ENCODE results near the gene FGF22.

The FGF22 gene

GRCh38 chr19:593505-593904, 46.2 kb upstream of the FGF22 start:
- DNase-seq (ENCODE audit: low read depth) = no peak
- H3K4me3 ChIP-seq (replicated peaks; ENCODE audit: low read depth, low read length) = no peak overlapping the region
- no peak for TF ChIP-seq CTCF (IDR thresholded peaks at IDR 0.05; ENCODE audit: low read length, missing control alignments)

GRCh38 chr19:594265-594870, 45.3 kb upstream of the FGF22 start:
- DNase-seq (ENCODE audit: low read depth) = no peak
- no peak overlapping the region for H3K4me3 ChIP-seq (replicated peaks; ENCODE audit: low read depth, low read length)
- no peak for TF ChIP-seq CTCF (IDR thresholded peaks at IDR 0.05; ENCODE audit: low read length, missing control alignments)

GRCh38 chr19:595326-596262, 44.1 kb upstream of the FGF22 start:
- no peak for DNase-seq (ENCODE audit: low read depth)
- no peak overlapping the region for H3K4me3 ChIP-seq (replicated peaks; ENCODE audit: low read depth, low read length)
- no peak for TF ChIP-seq CTCF (IDR thresholded peaks at IDR 0.05; ENCODE audit: low read length, missing control alignments)

- DNase-seq (ENCODE audit: low read depth) = no peak
- TF ChIP-seq CTCF (IDR thresholded peaks at IDR 0.05; ENCODE audit: low read length, missing control alignments) = no peak
- no peak overlapping the region for H3K4me3 ChIP-seq (replicated peaks; ENCODE audit: low read depth, low read length)
Observed at GRCh38 chr19:596263-596655, 43.4 kb upstream of the FGF22 start.

- TF ChIP-seq CTCF (IDR thresholded peaks at IDR 0.05; ENCODE audit: low read length, missing control alignments) = no peak
- no peak overlapping the region for H3K4me3 ChIP-seq (replicated peaks; ENCODE audit: low read depth, low read length)
- no peak for DNase-seq (ENCODE audit: low read depth)
Observed at GRCh38 chr19:597406-598315, 42.0 kb upstream of the FGF22 start.

- TF ChIP-seq CTCF (IDR thresholded peaks at IDR 0.05; ENCODE audit: low read length, missing control alignments) = no peak
- no peak for DNase-seq (ENCODE audit: low read depth)
- no peak overlapping the region for H3K4me3 ChIP-seq (replicated peaks; ENCODE audit: low read depth, low read length)
Observed at GRCh38 chr19:601310-601709, 38.4 kb upstream of the FGF22 start.
